OCI-LY3 (cell line): Measurements from ENCODE around the gene MBLAC2.

Experiments used
- H2AFZ ChIP-seq: fragments of 200-600, 300-600 bp; shearing (Covaris generic); 2 replicates; pipeline ENCODE4 v1.6.0; 2014; ENCODE audit warnings: antibody characterized with exemption, low read depth, low read length
- H3K27ac ChIP-seq: fragments of 200-600, 300-600 bp; sonication (generic); 2 replicates; pipeline ENCODE4 v1.5.1; 2014; ENCODE audit warnings: mild to moderate bottlenecking, low read length, moderate library complexity, mixed read lengths
- H3K27me3 ChIP-seq: fragments of 200-600, 300-600 bp; sonication (generic); 2 replicates; pipeline ENCODE4 v1.6.1; 2014; ENCODE audit warnings: low read depth, low read length, mixed read lengths
- H3K36me3 ChIP-seq: fragments of 200-600, 300-600 bp; sonication (generic); replicated peaks from 2 replicates; pipeline ENCODE3; 2014; ENCODE audit warnings: low read depth, low read length, mixed read lengths
- H3K4me1 ChIP-seq: fragments of 300-600, 200-600 bp; sonication (generic); 2 replicates; pipeline ENCODE4 v1.6.1; 2014; ENCODE audit warnings: low read length, mixed read lengths
- H3K4me2 ChIP-seq: fragments of 200-600, 300-600 bp; sonication (generic); 2 replicates; pipeline ENCODE4 v1.6.1; 2014; ENCODE audit warnings: low read length, mixed read lengths
- H3K4me3 ChIP-seq: fragments of 300-600, 200-600 bp; sonication (generic); 2 replicates; pipeline ENCODE4 v1.5.1; 2014; ENCODE audit warnings: antibody characterized with exemption, mild to moderate bottlenecking, low read length, moderate library complexity
- H3K79me2 ChIP-seq: fragments of 300-600, 200-600 bp; shearing (Covaris generic); 2 replicates; pipeline ENCODE4 v1.6.1; 2014; ENCODE audit warnings: mild to moderate bottlenecking, low read length, mixed read lengths
- H3K9ac ChIP-seq: fragments of 300-600, 200-600 bp; shearing (Covaris generic); 2 replicates; pipeline ENCODE4 v1.6.0; 2014; ENCODE audit warnings: mild to moderate bottlenecking, low read length, moderate library complexity
- H3K9me3 ChIP-seq: fragments of 200-600, 300-600 bp; shearing (Covaris generic); 2 replicates; pipeline ENCODE4 v1.6.1; 2014; ENCODE audit warnings: low read length, mixed read lengths; ENCODE audit not compliant: insufficient read depth
- H4K20me1 ChIP-seq: fragments of 200-600, 300-600 bp; sonication (generic); 2 replicates; pipeline ENCODE4 v1.6.1; 2016; ENCODE audit warnings: low read length, mixed read lengths; ENCODE audit not compliant: insufficient read depth
- EZH2phosphoT487 ChIP-seq: fragments of 200-600 bp; shearing (Covaris generic); IDR thresholded peaks from 2 replicates; pipeline ENCODE4 v1.6.1; 2018; ENCODE audit warnings: antibody characterized with exemption, mixed run types, low read depth
- TF ChIP-seq, protein P1 (sequence below): fragments of 200-600, 300-600 bp; sonication (generic); IDR thresholded peaks from 2 replicates; pipeline ENCODE4 v1.5.1; 2014; ENCODE audit warnings: antibody characterized with exemption, low read length, low read depth

MBLAC2 gene

DNA sequence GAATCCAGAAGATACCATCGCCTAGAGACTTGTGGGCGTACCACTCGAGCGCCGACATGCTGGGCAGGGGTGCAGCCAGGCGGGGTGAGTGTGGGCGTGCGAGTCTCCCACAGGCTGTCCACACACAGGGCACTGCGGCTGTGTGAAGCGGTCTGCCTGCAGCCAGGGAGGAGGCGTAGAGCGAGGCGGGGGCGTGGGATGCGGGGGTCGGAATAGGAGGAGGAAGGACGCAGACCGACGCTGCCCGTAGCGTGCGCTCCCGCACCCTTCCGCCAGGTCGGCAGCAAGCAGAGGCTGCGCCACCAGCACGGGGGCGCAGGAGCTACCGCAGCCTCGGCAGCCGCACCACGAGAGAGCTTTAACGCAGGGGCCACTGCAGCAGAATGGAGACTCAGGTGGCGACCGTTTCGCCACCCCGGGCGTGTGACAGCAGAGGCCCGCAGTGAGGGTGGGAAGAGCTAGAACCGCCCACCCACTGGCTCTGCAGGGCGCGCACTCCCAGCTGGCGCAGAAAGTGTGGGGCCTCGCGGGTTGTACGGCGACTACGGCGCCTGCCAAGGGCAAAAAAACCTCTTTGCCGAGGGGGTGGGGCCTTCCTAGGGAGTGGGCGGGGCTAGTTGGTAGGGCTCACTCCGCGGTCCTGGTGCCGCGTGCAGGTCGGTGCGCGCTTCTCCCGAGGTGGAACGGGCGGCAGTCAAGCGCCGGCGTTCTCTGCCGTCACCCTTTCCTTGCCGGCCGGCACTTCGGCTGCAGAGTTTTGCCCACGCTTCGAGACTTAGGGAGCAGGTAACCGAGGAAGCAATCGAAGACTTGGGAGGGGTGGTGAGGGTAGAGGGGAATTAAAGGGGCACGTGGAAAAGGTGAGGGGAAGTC lies at the start of gene MBLAC2, which contains the start of gene POLR3G:
Gene MBLAC2 (minus strand): TSS at position 537 of the 873 bp plus-strand sequence. CDS start 479 bp downstream, at position 58.
Gene POLR3G (plus strand): TSS at position 630 of the 873 bp plus-strand sequence. CDS start 10,704 bp downstream, outside the sequence.
- no peaks in the 10 kb centered on the region for H3K27me3 ChIP-seq
- H3K36me3 ChIP-seq: no peaks in the 10 kb centered on the region
- H3K9ac ChIP-seq: peak within 1 kb of the TSS; percentile 82
- H3K79me2 ChIP-seq: peaks cover 42% of the 10 kb centered on the region
- H3K27ac ChIP-seq: peak within 1 kb of the TSS; percentile 59
- peaks cover 7% of the 10 kb centered on the region for H3K4me1 ChIP-seq
- no peaks in the 10 kb centered on the region for H3K9me3 ChIP-seq
- H3K4me2 ChIP-seq: peak within 1 kb of the TSS; percentile 93
- peak within 1 kb of the TSS; percentile 88 for H3K4me3 ChIP-seq
- H4K20me1 ChIP-seq: no peaks in the 10 kb centered on the region
- TF ChIP-seq, protein P1, sequence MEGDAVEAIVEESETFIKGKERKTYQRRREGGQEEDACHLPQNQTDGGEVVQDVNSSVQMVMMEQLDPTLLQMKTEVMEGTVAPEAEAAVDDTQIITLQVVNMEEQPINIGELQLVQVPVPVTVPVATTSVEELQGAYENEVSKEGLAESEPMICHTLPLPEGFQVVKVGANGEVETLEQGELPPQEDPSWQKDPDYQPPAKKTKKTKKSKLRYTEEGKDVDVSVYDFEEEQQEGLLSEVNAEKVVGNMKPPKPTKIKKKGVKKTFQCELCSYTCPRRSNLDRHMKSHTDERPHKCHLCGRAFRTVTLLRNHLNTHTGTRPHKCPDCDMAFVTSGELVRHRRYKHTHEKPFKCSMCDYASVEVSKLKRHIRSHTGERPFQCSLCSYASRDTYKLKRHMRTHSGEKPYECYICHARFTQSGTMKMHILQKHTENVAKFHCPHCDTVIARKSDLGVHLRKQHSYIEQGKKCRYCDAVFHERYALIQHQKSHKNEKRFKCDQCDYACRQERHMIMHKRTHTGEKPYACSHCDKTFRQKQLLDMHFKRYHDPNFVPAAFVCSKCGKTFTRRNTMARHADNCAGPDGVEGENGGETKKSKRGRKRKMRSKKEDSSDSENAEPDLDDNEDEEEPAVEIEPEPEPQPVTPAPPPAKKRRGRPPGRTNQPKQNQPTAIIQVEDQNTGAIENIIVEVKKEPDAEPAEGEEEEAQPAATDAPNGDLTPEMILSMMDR: peak; percentile 30
- TF ChIP-seq EZH2phosphoT487: no peak
- peak within 1 kb of the TSS; percentile 95 for H2AFZ ChIP-seq

DNA sequence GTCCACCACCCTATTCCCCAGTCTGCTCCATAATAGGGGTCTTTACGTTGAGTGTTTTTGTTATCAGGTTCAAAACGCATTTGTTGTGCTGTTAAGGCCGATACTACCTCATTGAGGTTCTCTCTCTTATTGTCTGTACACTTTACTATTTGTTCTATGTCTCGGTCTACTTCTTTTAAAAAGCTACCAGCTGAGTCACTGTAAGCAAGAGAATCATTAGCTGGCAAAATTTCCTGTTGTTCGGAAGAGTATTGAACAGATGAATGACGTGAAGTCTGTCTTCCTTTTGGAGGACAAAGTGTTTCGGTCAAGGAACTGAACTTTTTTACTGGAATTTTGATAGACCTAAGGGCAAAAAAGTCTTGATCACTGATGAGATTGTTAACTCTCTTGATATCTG lies 44.5 kb upstream of the MBLAC2 start:
- no peak for TF ChIP-seq EZH2phosphoT487
- TF ChIP-seq, protein P1: no peak
- Histone ChIP-seq H2AFZ (no peak overlapping the region), H3K9ac (no peak overlapping the region), H3K27me3 (no peaks in the 10 kb centered on the region), H3K27ac (no peak overlapping the region), H3K4me1 (no peaks in the 10 kb centered on the region), H3K79me2 (no peaks in the 10 kb centered on the region), H4K20me1 (no peaks in the 10 kb centered on the region), H3K4me2 (no peak overlapping the region), H3K4me3 (no peak overlapping the region), H3K9me3 (no peaks in the 10 kb centered on the region), H3K36me3 (peaks cover 13% of the 10 kb centered on the region)

DNA sequence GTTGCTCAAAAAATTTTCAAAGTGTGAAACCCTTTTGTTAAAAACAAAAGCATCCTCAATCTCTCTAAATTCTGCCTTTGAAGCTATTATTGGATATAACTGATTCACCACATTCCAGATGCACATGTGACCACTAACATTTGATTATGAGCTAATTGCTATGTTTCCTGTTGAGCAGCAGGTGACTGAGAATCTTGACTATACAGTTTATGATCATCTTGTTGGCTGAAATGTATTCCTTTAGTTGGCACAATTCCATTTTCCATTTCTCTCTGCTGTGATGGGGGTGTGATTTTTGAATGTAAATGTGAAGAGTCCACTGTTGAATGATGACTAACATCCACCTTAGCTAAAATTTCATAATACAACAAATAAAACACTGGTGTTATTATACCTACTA lies 44.1 kb upstream of the MBLAC2 start:
- H3K27me3 ChIP-seq: no peaks in the 10 kb centered on the region
- H3K36me3 ChIP-seq: peaks cover 13% of the 10 kb centered on the region
- no peaks in the 10 kb centered on the region for H3K9me3 ChIP-seq
- H2AFZ ChIP-seq: no peak overlapping the region
- no peak overlapping the region for H3K4me3 ChIP-seq
- H3K4me1 ChIP-seq: no peaks in the 10 kb centered on the region
- no peak for TF ChIP-seq EZH2phosphoT487
- TF ChIP-seq, protein P1: no peak
- H3K27ac ChIP-seq: no peak overlapping the region
- no peak overlapping the region for H3K9ac ChIP-seq
- H3K79me2 ChIP-seq: no peaks in the 10 kb centered on the region
- H3K4me2 ChIP-seq: no peak overlapping the region
- no peaks in the 10 kb centered on the region for H4K20me1 ChIP-seq

DNA sequence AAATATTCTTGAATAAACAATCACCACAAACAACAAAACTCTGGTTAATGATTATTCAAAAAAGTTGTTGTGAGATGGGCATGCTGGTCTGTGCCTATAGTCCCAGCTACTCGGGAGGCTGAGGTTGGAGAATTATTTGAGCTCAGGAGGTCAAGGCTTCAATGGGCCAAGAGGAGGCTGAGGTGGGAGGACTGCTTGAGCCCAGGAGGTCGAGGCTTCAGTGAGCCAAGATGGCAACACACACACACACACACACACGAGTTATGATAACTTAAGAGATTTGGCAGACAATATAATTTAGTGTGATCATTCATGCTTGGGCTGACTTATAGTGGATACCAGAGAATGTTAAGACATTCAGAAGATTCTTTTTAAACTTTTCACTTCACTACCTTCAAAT lies 39.9 kb upstream of the MBLAC2 start:
- H2AFZ ChIP-seq: no peak overlapping the region
- H3K27ac ChIP-seq: no peak overlapping the region
- H3K36me3 ChIP-seq: peaks cover 8% of the 10 kb centered on the region
- TF ChIP-seq, protein P1: no peak
- no peak for TF ChIP-seq EZH2phosphoT487
- H3K4me3 ChIP-seq: no peak overlapping the region
- H3K79me2 ChIP-seq: no peaks in the 10 kb centered on the region
- no peak overlapping the region for H3K4me2 ChIP-seq
- H4K20me1 ChIP-seq: no peaks in the 10 kb centered on the region
- H3K9me3 ChIP-seq: no peaks in the 10 kb centered on the region
- no peak overlapping the region for H3K9ac ChIP-seq
- H3K4me1 ChIP-seq: no peaks in the 10 kb centered on the region
- H3K27me3 ChIP-seq: no peaks in the 10 kb centered on the region
